Medulla oblongata (tissue), 1 donor: ENCODE data around the gene USH2A.

Experiments used
- DNase-seq: peaks from one replicate; pipeline ENCODE4 v3.0.0-alpha.2; 2015; ENCODE audit errors: extremely low spot score

Gene USH2A

DNA sequence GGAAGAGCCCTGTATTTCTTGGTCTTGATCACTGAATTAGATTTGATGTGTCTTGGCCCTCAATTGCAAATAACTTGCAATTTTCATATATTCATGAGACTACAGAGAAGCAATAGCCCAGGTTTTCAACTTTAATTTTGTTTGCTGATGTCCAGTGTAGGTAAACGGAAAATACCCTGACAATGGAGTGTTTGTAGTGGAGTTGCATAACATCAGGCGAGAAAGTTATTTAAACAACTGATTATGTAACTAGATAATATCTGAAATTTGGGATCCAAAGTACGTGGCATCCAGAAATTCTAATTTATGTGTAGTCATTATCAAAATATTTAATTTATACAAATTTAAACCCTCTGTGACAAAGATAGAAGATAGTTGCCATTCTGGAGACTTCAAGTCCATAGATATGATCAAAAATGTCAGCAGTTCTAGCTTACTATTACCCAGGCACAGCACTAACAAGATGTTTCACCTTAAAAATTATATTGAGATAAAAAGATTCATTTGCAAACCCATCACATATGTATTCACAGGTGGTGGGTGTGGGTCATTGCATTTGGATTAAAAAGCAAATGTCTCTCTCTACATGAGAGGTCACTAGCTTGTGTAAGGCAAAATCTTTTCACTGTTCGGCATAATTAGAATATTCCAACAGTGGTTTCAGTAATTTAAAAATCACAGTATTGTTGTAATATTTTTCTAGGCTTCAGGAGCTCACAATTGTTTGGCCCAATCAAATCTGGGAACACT, 705.4 kb downstream of the USH2A start:
- DNase-seq, result no peak

DNA sequence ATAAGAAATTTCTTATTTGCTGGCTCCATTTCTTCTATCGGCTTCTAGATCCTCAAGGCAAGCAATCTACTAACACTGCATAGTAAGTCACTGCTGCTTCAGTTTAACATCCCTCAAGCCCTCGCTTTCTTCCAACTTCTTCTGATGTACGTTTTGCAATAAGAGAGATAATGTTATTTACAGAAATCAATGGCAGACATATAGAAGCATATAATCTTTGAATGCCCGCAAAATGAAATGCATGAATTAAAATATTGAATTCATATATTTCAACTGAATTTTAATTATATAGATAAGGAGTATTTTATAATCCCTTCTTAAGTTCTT, 712.4 kb downstream of the USH2A start:
- no peak for DNase-seq

DNA sequence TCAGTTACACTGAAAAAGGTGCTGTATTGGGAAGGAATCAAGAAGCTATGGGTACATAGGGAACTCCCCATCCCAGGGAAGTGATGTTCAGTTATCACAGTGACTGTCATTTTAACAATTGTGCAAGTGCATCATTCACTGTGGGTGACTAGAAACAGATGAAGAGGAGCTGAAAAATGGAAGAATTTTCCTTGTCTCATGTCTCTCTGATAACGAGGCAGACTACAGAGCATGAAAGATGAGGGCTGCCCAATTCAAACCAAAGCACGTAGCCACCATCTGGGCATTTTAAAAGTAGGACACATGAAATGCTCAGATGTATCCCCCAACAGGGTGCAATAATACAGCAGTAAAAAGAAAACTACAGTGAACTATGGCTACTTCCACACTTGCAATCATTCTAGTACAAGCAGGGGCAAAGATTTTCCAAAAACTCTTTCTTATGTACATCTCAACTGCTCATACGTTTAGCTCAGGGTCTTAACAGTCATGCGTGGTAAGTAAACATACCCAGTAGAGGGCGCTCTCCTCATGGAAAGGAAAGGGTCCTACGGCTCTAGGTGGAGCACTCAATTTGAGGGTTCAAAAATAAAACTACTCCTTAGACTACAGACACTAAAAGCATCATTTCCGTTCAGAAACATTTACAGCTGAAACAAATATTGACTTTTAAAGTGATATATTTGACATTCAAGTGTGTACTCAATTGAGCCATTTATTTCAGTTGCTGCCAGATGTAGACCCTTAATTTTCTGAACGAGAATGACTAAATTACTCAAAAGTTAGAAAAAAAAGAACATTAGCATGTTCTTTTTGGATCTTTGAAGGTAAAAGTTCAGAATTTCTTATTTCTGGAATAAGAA, 713.0 kb downstream of the USH2A start:
- DNase-seq, result peak; percentile 38

DNA sequence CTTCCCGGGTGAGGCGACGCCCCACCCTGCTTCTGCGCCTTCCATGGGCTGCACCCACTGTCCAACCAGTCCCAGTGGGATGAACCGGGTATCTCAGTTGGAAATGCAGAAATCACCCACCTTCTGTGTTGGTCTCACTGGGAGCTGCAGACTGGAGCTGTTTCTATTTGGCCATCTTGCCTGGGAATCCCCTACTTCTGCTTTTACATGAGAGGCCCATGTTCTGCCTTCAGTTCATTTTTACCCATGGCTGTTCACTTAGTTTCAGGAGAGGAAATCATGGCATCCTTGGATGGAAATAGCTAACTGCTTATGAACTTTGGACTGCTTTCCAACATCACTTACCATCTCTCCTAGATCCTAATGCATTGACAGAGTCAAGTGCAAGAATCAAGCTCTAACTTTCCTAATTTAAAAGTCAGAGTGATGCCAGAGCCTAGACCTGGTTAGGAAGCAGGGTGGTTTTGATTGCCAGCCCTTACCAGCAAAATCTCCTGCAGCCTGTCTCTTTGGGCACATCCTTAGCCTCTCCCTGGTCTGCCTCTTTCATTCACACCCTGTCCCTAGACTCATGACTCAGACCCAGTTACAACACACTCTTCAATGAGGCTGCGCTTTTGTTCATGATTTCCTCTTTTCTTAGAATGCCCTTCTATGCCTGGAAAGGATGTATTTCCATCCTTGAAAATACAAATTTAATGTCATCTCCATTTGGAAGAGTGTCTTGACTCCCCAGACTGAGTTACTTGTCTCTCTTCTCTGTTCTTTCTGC, 719.0 kb downstream of the USH2A start:
- no peak for DNase-seq

DNA sequence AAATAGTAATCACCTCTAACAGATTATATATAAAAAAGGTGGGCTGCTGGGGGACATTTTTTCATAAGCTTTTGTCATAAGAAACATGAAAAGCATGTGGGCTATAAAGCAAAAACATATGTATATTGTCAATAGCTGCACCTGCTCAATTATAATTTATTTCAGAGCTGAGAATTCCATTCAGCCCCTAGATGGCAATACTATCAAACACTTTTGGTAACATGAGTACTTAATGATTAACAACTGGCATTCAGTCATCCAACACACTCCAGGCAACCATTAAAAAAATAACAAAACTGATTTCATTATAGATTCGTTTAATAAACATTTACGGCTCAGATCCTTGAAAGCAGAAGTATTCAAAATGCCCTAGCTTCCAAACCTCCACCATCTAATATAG, 741.0 kb downstream of the USH2A start:
- DNase-seq, result no peak

DNA sequence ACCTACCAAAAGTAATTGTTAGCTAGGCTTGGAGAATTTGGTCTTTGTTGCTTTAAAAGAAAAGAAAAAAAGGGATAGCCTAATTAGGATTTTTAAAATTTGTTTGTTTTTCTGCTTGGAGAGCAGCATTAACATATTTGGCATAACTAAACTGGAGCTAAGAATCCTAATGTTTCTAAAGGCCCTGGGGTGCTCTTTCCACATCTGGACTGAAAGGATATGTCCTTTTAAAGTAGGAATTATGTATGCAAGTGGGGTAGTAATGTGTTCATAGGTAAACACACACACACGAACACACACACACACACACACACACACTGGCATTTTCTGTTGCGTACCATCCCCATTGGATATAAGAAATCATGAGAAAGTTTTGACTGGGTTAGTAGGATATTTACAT, 742.2 kb downstream of the USH2A start:
- DNase-seq, result no peak

DNA sequence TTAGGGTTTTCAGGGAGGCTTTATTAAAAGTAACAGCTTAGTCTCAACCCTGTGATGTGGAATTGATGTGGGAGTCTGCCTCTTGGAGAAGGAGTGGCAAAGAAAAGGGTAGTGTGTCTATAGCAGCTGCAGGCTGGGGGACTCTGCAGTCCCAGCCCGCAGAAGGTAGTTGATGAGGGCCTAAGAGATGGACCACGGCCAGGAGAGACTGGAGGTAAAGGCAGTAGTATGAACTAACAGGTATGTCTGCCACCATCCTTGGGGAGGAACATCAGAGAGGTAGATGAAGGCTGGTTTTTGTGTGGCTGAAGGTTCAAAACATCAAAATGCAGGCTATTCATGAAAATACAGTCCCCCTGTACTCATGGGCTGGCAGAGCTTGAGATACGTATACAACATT, 744.0 kb downstream of the USH2A start:
- no peak for DNase-seq

DNA sequence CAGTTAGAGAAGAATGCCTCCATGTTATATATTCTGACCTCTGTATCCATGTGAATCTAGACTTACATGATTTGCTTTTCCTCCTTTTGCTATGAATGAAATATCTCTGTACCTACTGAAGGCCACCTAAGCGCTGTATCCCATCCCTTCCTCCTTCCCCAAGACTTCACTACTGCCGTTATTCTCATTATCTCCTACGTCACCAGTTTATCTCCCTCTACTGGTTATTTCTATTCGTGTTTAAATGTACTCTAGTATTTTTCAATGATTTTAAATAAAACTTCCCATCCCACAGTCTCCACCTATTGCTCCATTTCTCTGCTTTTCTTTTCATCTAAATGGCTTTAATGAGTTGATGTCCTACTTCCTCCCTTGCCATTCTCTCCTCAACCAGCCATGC, 746.1 kb downstream of the USH2A start:
- DNase-seq, result no peak

DNA sequence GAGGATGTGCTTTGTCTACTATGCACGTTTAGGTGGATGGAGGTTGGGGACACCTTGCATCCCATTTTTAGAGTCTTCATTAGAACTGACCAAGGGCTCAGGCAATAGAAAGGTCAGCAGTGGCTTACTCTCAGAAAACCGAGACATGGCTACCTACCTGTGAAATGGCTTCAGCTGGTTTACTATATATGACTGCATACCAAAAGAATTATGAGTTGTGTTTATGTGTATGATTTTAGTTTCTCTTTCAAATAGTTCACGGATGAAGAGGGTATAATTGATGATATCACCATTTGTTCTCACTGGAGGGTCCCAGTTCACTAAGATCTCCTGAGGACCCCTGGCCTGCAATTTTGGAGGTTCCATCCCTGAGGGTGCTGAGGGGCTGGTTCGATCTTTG, 749.3 kb downstream of the USH2A start:
- no peak for DNase-seq

DNA sequence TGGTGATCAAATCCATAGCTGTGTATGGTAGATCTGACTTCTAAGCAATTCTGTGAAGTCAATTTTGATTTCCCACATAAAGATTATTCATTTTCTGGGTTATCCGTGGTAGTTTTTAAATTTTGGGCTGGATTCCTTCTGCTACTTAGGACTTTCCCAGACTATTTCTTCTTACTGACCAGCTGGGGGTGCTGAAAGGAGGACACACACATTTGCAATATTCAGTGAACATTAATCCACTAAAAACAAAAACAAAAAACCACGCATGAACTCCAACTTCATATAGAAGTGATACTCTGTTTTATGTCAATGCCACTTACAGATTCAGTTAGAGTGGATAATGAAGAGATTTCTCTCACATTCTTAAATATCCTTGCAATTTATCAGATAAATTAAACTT, 750.8 kb downstream of the USH2A start:
- DNase-seq, result no peak

DNA sequence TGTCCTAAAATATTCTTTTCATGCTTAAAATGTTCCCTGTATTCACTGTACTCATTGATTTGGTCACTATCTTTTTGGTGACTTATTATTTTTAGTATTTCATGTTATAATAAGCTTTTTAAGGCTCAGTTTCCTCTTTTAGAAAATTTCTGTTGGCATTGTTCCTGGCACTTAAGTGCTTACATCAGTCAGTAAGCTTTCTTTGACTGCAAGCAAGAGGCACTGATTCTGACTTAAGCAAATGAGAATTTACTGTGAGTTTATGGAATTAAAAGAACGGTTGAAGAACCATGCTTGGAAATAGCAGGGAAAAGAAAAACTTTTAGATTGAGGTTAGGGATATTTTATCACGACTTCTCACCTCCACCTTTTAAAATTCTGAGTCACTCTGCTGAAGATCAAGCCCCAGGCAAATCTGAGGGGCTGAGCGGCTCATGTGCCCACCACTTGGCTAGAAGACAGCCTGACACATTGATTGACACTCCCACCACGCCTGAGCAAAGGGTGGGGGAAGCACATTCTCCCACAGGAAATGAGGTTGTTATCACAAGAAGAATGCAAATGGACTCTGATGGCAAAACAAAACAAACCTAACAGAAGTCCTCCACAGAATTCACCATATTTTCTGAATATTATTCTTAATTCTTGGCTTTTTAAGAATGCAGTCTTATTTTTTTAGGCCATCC, 753.3 kb downstream of the USH2A start:
- no peak for DNase-seq

DNA sequence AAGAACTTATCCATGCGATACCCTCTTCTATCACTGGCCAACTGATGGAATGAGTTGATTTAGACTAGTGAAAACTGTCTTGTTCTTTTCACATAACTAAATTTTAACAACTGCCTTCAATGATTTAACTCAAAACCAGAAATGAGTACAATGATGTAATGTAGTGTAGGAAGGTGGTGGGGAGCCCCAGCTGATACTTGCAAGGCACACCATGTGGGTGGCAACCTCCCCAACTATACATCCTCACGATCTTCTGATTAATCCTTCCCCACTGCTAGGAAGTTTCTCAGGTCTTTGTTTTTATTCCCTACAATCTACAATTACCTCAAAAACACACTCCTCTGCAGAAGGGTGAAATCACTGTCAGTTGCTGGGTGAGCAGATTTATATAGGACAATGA, 755.5 kb downstream of the USH2A start:
- DNase-seq, result no peak

DNA sequence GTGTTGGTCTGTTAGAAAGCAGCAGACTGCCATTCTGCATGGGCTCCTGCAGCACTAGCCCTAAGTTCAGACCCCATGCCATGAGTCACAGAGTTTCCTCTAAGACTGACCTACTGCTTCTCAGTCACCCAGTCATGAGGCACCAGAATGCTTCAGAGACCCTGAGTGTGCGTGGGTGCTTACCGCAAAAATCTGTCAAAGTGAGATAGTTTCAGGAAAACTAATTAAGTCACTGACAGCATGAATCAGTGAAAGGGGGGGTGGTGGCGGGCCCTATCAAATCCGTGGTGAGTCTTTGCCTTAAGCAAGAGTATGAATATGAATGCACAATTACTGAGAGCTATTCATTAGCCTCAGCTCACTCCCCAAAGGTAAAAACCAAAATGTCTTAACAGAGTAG, 758.0 kb downstream of the USH2A start:
- DNase-seq, result no peak

DNA sequence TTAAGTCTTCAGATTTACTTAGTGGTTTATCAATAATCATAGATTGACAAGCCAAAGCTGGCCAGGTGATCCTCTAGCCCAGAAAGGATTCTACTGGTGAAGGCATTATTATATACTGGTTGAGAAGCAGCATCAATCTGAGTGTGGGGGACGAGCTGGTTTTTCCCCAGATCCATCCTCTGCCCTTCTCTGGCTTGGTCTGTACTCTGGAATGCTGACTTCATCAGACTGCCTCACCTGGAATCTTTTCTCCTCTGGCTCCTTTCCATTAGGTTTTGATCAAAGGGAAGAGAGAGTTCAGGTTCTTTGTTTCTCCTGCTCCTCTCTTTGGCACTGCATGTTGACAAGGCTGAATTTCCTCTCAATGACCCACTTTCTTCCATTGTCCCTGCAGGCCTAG, 762.2 kb downstream of the USH2A start:
- DNase-seq, result no peak

DNA sequence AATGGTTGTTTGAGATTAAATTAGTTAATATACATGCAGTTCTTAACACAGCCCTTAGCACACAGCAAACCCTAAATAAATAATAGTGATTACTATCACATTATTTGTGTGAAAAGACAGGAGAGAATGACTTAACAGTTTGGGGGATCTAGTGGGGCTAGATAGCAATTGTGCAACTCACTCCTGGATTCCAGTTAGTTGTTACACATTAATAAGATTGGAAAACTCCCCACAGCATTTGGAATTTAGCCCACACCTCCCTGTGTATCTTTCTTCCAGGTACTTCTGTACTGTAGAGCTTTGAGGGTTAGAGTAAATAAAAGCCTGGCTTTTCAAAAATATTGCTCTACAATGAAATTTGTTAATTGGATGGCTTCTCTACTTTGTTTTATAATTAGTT, 763.0 kb downstream of the USH2A start:
- DNase-seq, result no peak

DNA sequence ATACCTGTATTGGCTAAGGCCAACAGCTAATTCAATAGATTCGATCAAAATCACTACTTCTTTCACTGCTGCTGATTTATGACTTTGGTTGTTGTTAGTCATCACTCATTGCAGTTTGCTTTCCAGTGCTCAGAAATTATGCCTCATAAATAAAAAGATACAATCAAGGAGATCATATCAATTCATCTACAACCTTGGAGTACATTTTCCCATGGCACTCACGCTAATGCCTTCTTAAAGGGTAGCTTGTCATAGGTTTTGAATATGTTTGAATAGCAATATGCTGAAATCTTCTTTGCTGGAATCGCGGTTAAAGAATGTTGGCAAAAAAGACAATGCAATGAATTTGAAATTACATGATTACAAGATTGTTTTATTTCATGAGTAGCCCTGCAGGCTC, 766.2 kb downstream of the USH2A start:
- DNase-seq, result no peak

DNA sequence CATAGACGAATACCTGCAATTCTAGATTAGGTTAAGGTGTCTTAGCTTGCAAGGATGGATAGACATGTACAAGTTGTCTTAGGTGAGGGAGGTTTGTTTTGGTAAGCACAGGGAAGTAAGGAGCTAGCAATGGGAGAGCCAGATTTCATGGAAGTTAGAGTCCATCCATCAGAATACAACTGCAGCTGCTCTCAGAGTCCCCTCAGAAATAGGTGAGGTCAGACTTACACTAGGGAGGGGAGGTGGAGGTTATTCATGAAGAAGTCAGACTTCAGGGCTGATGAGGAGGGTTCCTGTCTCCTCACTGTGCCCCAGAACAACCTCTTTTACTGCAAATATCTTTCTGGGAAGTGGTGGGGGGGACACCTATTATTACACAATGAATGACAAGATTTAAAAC, 770.9 kb downstream of the USH2A start:
- no peak for DNase-seq

DNA sequence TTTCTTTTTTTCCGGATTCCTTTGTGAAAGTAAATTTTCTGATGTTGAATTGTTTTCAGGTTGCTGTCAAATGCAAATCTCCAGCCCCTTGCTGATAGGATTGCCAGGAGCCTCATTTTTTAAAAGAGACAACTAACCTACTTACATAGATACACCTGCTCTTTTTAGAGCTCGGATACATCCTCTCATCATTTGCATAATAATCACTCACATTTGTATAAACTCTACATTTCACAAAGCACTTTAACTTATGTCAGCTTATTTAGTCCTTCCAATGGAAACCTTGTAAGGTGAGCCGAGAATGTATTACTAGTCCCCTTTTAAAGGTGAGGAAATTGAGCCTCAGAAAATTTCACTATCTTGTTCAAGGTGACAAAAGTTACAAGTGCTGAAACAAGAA, 771.4 kb downstream of the USH2A start:
- no peak for DNase-seq

DNA sequence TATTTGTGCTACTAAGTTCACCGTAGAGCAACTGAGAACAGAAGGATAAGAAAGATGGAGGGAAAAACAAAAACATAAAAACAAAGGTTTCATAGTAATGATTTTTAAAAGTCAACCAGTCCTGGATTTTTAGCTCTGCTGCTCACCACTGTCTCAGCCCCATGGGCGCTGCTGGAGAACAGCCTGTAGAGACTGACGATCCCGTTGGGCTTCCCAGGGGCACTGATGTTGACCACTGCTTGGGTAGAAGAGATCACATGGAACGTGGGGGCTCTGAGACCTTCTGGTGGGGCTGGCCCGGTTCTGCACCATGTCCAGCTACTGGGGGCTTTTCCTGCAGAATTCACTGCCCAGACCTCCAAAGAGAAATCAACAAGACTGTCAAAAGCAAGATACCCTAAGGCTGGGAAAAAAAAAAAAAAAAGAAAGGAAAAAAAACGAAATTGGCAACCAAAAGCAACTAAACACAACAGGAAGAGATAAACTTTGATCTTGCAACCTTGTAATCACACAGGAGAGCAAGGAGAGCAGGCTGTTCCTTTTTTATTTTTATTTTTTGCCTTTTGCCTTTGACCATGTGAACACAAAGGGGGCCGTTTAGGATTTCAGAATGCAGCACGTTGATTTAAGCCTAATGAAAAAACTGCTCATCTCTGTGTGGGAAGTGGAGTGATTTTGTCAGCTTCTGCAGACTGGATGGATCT, 772.6 kb downstream of the USH2A start:
- no peak for DNase-seq

DNA sequence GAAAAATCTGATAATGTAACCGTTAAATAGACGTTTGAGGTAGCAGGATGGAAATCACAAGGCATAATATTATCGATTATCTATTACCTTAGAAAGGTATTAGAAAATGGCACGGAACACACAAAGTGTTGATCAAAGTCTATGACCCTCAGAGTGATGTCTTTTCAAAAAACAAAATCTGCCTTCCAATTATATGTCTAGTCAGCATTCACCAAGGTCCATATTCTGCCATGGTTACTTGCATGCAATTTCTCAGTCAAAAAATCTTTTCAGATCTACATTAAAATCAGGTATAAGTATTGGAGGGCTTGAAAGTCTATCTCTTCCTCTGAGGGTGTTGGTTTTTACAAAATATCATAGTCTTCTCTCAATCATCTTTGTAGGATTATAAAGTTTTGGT, 774.3 kb downstream of the USH2A start:
- no peak for DNase-seq

DNA sequence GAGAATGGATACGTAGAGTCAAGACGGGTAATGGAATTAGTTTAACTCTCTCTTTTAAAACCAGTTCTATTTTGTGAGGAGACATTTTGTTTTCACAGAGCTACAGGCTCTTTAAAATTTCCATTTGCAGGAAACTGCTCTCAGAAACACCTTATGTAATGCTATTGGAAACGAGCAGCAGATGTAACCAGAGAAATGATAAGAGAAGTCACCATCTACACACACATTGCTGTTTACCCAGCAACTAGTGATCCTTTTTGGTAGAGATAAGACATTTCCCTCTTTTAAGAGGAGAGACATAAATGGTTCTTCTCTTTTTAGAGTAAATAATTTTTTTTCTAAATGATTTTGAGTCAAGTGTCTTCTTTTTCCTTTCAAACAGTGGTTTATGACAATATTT, 775.5 kb downstream of the USH2A start:
- DNase-seq, result no peak

DNA sequence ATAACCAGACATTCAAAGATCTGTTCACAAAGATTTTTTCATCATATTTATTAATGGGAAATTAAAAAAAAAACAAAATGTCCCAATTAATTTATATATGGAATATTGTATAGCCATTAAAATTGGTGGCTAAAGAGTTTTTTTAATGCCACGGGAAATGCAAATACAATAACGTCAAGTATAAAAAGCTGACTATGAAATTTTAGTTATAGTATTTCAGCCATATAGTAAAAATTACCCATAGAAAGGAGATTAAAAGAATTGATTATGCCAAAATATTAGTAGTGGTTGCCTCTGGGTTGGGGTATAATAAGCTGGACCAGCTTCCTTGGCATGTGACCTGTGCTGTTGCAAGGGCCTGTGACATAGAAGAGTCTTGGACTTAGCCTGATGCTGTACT, 777.4 kb downstream of the USH2A start:
- DNase-seq, result no peak
